A673 (cell line): ENCODE results near the gene SMDT1. TPM values are rescaled to one million over a fixed set of nuclear protein-coding genes. Genes with fewer than 3 reads are reported as not detected.

Experiments
- BruUV-seq: library from RNA; stranded (reverse); fragments of 400-500 nt; replicated peaks from 2 replicates; lab custom pipeline; 2021; lab: Mats Ljungman, UMichigan
- CTCF ChIA-PET: fragments of 300-600 bp; sonication (Branson Sonifier 250); formaldehyde crosslinking; loops from one replicate; lab custom pipeline; 2022; ENCODE audit warnings: antibody characterized with exemption; lab: Charles Lee
- POLR2A ChIA-PET: fragments of 300-600 bp; sonication (Branson Sonifier 250); formaldehyde crosslinking; loops from one replicate; lab custom pipeline; 2022; ENCODE audit warnings: antibody characterized with exemption; ENCODE audit not compliant: low non-redundant PET; lab: Charles Lee
- DNase-seq: peaks from one replicate; pipeline ENCODE4 v3.0.0-alpha.2; 2015; ENCODE audit warnings: low spot score
- H3K27ac ChIP-seq: fragments of 200-600 bp; sonication (generic); 2 replicates; pipeline ENCODE4 v1.5.1; 2016; ENCODE audit warnings: mixed run types, low read depth, mild to moderate bottlenecking, mixed read lengths, antibody characterized with exemption, low read length; ENCODE audit not compliant: poor library complexity, severe bottlenecking
- H3K27me3 ChIP-seq: fragments of 200-600 bp; sonication (generic); replicated peaks from 2 replicates; pipeline ENCODE4 v1.6.1; 2017; ENCODE audit warnings: mixed run types, low read depth, mild to moderate bottlenecking, mixed read lengths, antibody characterized with exemption, low read length; ENCODE audit not compliant: insufficient read depth, poor library complexity
- H3K36me3 ChIP-seq: fragments of 200-600 bp; sonication (generic); 2 replicates; pipeline ENCODE4 v1.6.1; 2016; ENCODE audit warnings: mixed run types, mild to moderate bottlenecking, mixed read lengths, antibody characterized with exemption, low read length; ENCODE audit not compliant: insufficient read depth, poor library complexity, severe bottlenecking
- H3K4me1 ChIP-seq: fragments of 200-600 bp; sonication (generic); 2 replicates; pipeline ENCODE4 v1.6.1; 2017; ENCODE audit warnings: mixed run types, mild to moderate bottlenecking, mixed read lengths, antibody characterized with exemption, low read length; ENCODE audit not compliant: insufficient read depth, poor library complexity, severe bottlenecking
- H3K4me3 ChIP-seq: fragments of 200-600 bp; sonication (generic); 2 replicates; pipeline ENCODE4 v1.5.1; 2016; ENCODE audit warnings: low read depth, mixed run types, mild to moderate bottlenecking, mixed read lengths, low read length; ENCODE audit not compliant: poor library complexity, severe bottlenecking
- H3K9me3 ChIP-seq: fragments of 200-600 bp; sonication (generic); 2 replicates; pipeline ENCODE4 v1.6.1; 2016; ENCODE audit warnings: mixed run types, low read depth, mild to moderate bottlenecking, mixed read lengths, antibody characterized with exemption, low read length; ENCODE audit not compliant: poor library complexity, severe bottlenecking
- CTCF ChIP-seq: fragments of 300-800, 200-600 bp; sonication (generic); conservative IDR thresholded peaks from 2 replicates; pipeline ENCODE4 v1.5.1; 2017; ENCODE audit warnings: low read depth, mild to moderate bottlenecking, antibody characterized with exemption, low read length, moderate library complexity, mixed read lengths
- EZH2 ChIP-seq: fragments of 200-600 bp; sonication (generic); IDR thresholded peaks from 2 replicates; pipeline ENCODE4 v1.6.1; 2017; ENCODE audit warnings: borderline replicate concordance, low read depth, mild to moderate bottlenecking, mixed read lengths, antibody characterized with exemption, low read length; ENCODE audit not compliant: poor library complexity, severe bottlenecking
- intact Hi-C: fragments of 100-400 bp; cut with micrococcal nuclease; formaldehyde crosslinking; loops from one replicate; pipeline ENCODE4 v1.10.0; 2022; ENCODE audit not compliant: unreplicated experiment
- total RNA-seq: library from RNA; stranded (reverse); gene quantifications from 2 replicates; pipeline ENCODE4 v1.2.3, GENCODE V29; 2021

SMDT1 gene
- total RNA-seq, 1 experiment from 2014 or later: 61.8 TPM

DNA sequence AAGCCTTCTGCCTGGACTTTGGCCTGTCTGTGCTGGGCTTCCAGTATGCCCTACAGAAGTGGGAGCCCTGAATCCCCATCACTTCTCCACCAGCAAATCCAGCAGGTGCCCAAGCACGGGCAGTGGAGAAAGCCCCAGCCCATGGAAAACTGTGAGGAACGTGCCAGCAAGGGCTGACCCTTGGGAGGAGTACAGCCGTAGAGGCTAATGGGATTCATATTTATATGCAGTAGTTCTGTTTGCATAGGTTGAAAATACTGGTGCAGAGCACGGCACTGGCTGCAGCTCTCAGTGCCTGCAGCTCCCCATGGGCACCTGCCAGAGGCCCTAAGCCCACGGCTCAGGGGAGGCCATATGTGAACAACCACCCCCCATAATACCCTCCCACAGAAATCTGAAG is 19.0 kb upstream of the SMDT1 start:
- H3K27ac ChIP-seq: no peak overlapping the region
- H3K4me3 ChIP-seq: no peak overlapping the region
- peaks cover 16% of the 10 kb centered on the region for H3K9me3 ChIP-seq

GRCh38 chr22:42061041-42061440 is 18.5 kb upstream of the SMDT1 start:
- TF ChIP-seq CTCF (no peak), EZH2 (no peak)
- intact Hi-C loops: no loop called here
- BruUV-seq: no TSS peak
- no peak overlapping the region for H3K27ac ChIP-seq
- H3K4me1 ChIP-seq: no peaks in the 10 kb centered on the region
- ChIA-PET POLR2A (no interaction called here), CTCF (interaction anchor here (0.6 kb wide), 1 partner anchor 88 kb away, joined by 3 read pairs; no protein-coding TSS in a partner anchor)
- peaks cover 16% of the 10 kb centered on the region for H3K36me3 ChIP-seq
- H3K9me3 ChIP-seq: peaks cover 16% of the 10 kb centered on the region
- no peak overlapping the region for H3K4me3 ChIP-seq
- H3K27me3 ChIP-seq: no peaks in the 10 kb centered on the region
- DNase-seq: no peak

More for the DNA sequence above, 19.0 kb upstream of the SMDT1 start:
- ChIA-PET POLR2A (no interaction called here), CTCF (no interaction called here)
- no peak for TF ChIP-seq EZH2
- TF ChIP-seq CTCF: no peak
- no TSS peak for BruUV-seq
- Histone ChIP-seq H3K4me1 (no peaks in the 10 kb centered on the region), H3K27me3 (no peaks in the 10 kb centered on the region), H3K36me3 (peaks cover 16% of the 10 kb centered on the region)
- DNase-seq: no peak
- intact Hi-C loops: no loop called here

DNA sequence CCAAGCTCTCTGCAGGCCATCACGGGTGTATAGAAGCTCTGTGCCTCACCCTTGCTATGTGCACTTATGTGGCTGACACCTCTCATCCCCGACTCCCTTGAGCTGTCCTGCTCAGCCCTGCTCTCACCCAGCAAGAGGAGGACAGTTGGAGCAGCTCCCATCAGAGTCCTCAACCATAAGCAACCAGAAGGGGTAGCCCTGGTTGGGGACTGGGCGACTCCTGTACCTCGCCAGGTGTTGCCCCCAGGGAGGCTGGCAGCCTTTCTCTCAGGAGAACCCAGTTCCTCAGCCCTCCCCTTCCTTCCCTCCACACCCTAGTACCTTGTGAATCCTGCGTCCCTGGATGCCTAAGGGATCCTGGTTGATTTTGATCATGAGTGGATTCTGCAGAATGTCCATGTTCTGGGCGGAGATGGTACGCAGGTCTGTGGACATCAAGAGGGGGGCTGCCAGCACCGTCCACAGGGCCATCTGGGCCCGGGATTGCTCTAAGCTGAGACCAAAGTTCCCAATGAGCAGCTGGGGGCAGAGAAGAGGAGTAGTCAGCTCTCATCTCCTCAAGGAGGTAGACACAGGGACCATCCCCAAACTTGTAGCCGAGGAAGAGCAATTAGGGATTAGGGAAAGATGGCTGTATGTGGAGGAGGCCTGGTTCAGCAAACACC is 16.9 kb upstream of the SMDT1 start:
- BruUV-seq: no TSS peak
- Histone ChIP-seq H3K9me3 (peaks cover 4% of the 10 kb centered on the region), H3K27ac (no peak overlapping the region), H3K36me3 (peaks cover 20% of the 10 kb centered on the region), H3K27me3 (no peaks in the 10 kb centered on the region), H3K4me3 (no peak overlapping the region), H3K4me1 (no peaks in the 10 kb centered on the region)
- ChIA-PET CTCF (no interaction called here), POLR2A (no interaction called here)
- no peak for DNase-seq
- TF ChIP-seq EZH2: no peak
- no peak for TF ChIP-seq CTCF
- intact Hi-C loops: no loop called here
